Natural killer cell (primary cell): ENCODE data around the gene TMIGD2. TPM values are rescaled to one million over a fixed set of nuclear protein-coding genes. Genes with fewer than 3 reads are reported as not detected.
"Not testable (repeated sequence)": the region's sequence is repeated elsewhere in the genome, so short reads cannot be mapped to it uniquely, and the experiment has no call there.

Experiments used
- ATAC-seq, 3 donors: fragments of 150-1000 bp in 2 of 3; fragments of 200-7000 bp in 1 of 3; cut with Tn5 transposase; 1 replicate in 1 of 3; 2 replicates in 2 of 3; pipeline ENCODE4 v1.10.0; 2021; ENCODE audit warnings: mild to moderate bottlenecking in 2 of 3, moderate library complexity in 2 of 3
- DNase-seq, 2 donors: peaks; one replicate each; pipeline versions ENCODE4 v3.0.0 to v3.0.0-alpha.2; 2013 to 2021; ENCODE audit warnings: mixed read lengths in 1 of 2
- H3K27ac ChIP-seq: one replicate; pipeline ENCODE4 v1.5.1; 2013; ENCODE audit warnings: mild to moderate bottlenecking, low read length
- H3K27me3 ChIP-seq: one replicate; pipeline ENCODE4 v1.6.1; 2013; ENCODE audit warnings: low read length; ENCODE audit not compliant: control insufficient read depth, insufficient read depth
- H3K36me3 ChIP-seq: one replicate; pipeline ENCODE4 v1.6.1; 2013; ENCODE audit warnings: low read length; ENCODE audit not compliant: control insufficient read depth, insufficient read depth
- H3K4me1 ChIP-seq: one replicate; pipeline ENCODE4 v1.6.1; 2013; ENCODE audit warnings: low read length; ENCODE audit not compliant: control insufficient read depth, insufficient read depth
- H3K4me3 ChIP-seq: one replicate; pipeline ENCODE4 v1.5.1; 2013; ENCODE audit warnings: low read length
- H3K9me3 ChIP-seq: one replicate; pipeline ENCODE4 v1.6.1; 2013; ENCODE audit warnings: low read length; ENCODE audit not compliant: control insufficient read depth, insufficient read depth
- H3K27ac Mint-ChIP-seq, 2 donors: one replicate each; pipeline ENCODE4 v1.8.0; 2022; ENCODE audit warnings: mild to moderate bottlenecking in 2 of 2, mixed read lengths in 2 of 2, moderate library complexity in 1 of 2
- H3K27me3 Mint-ChIP-seq, 2 donors: one replicate each; pipeline ENCODE4 v1.8.0; 2022; ENCODE audit warnings: low read depth in 2 of 2, mixed read lengths in 2 of 2
- H3K36me3 Mint-ChIP-seq: one replicate; pipeline ENCODE4 v1.8.0; 2022; ENCODE audit warnings: mixed read lengths
- H3K4me1 Mint-ChIP-seq, 2 donors: one replicate each; pipeline ENCODE4 v1.8.0; 2022; ENCODE audit warnings: mixed read lengths in 2 of 2
- H3K4me3 Mint-ChIP-seq: one replicate; pipeline ENCODE4 v1.8.0; 2022; ENCODE audit warnings: mild to moderate bottlenecking, moderate library complexity, mixed read lengths
- H3K9me3 Mint-ChIP-seq, 2 donors: one replicate each; pipeline ENCODE4 v1.8.0; 2022; ENCODE audit warnings: mixed read lengths in 2 of 2
- WGBS: methylation state at CpG from one replicate; pipeline ENCODE4 v1.1.7; 2013; ENCODE audit warnings: missing lambda C conversion rate; ENCODE audit not compliant: insufficient coverage; 5-methylcytosine and 5-hydroxymethylcytosine counted together
- intact Hi-C: fragments of 100-400 bp; cut with micrococcal nuclease; formaldehyde crosslinking; loops from one replicate; pipeline ENCODE4 v1.14.2; 2022
- total RNA-seq, 4 donors: library from RNA; stranded (reverse); fragments of 120-200 nt in 1 of 4; gene quantifications; one replicate each; pipeline versions ENCODE4 v1.2.3 to v1.2.4, GENCODE V29; 2013 to 2022
- TF ChIP-seq, protein P1 (sequence below): fragments of 200-600 bp; IDR thresholded peaks from one replicate; pipeline ENCODE4 v1.8.0; 2022; ENCODE audit warnings: antibody characterized with exemption

Gene TMIGD2
- total RNA-seq, 3 donors from 2014 or later (not counting 1 experiment from before 2014, with no cell fraction given) = 33.8 to 45.3 (median 41.1) TPM

DNA sequence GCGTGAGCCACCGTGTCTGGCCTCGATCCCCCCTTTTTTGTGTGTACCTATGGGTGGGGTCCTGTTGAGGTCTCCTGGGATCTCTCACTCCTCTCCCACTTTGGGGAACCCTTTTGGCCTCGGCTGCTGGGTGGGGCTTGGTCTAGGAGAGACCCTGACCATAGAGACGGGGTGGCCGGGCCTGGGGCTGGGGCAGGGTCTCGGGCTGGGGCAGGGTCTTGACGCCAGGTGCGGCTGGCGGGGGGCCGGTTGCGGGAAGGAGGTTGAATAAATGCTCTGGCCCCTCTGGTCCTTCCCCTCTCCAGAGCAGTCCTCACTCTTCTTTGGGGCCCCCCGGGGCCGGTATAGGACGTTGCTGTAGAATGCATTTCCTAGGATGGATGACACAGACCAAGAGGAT is 9.7 kb downstream of the TMIGD2 start:
- WGBS = 94% methylated on average over 14 of the region's 15 CpGs
- Mint-ChIP-seq H3K27ac (no peak overlapping the region), H3K9me3 (no peaks in the 10 kb centered on the region), H3K36me3 (no peaks in the 10 kb centered on the region), H3K4me3 (no peak overlapping the region), H3K27me3 (no peaks in the 10 kb centered on the region), H3K4me1 (no peaks in the 10 kb centered on the region)
- no peak for DNase-seq
- H3K27me3 ChIP-seq = no peaks in the 10 kb centered on the region
- no peak for ATAC-seq
- no peaks in the 10 kb centered on the region for H3K9me3 ChIP-seq
- TF ChIP-seq, protein P1, sequence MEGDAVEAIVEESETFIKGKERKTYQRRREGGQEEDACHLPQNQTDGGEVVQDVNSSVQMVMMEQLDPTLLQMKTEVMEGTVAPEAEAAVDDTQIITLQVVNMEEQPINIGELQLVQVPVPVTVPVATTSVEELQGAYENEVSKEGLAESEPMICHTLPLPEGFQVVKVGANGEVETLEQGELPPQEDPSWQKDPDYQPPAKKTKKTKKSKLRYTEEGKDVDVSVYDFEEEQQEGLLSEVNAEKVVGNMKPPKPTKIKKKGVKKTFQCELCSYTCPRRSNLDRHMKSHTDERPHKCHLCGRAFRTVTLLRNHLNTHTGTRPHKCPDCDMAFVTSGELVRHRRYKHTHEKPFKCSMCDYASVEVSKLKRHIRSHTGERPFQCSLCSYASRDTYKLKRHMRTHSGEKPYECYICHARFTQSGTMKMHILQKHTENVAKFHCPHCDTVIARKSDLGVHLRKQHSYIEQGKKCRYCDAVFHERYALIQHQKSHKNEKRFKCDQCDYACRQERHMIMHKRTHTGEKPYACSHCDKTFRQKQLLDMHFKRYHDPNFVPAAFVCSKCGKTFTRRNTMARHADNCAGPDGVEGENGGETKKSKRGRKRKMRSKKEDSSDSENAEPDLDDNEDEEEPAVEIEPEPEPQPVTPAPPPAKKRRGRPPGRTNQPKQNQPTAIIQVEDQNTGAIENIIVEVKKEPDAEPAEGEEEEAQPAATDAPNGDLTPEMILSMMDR = no peak
- H3K36me3 ChIP-seq = no peaks in the 10 kb centered on the region
- intact Hi-C loops = no loop called here
- H3K4me1 ChIP-seq = no peaks in the 10 kb centered on the region
- H3K27ac ChIP-seq = no peak overlapping the region
- no peak overlapping the region for H3K4me3 ChIP-seq

DNA sequence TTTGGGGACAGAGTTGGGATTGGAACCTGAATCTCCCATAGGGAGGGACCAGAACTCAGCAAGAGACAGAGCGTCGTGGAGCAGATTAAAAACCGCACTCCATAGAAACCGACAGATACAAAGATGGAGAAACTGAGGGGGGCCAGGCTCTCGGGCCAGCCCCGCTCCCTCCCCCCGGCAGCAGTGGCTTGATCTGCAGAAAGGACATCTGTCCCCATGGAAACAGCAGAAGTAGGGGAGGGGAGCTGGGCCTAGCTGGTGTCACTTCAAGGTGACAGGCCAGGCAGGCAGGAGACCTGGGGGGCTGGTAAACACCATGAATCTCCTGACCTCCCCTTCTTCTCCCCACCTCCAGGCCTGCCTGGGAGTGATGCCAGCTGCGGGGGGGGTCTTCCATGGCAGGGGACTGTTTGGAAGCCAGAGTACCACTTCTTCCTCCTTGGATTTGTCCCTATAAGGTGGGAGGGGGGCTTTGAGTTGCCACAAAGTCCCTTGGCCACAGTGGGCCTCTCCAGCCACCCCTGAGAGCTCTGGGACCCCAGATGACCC is 10.9 kb downstream of the TMIGD2 start:
- DNase-seq (no peak), ATAC-seq (no peak)
- TF ChIP-seq, protein P1 = no peak
- no peak overlapping the region for H3K27ac Mint-ChIP-seq
- no peaks in the 10 kb centered on the region for H3K4me1 Mint-ChIP-seq
- intact Hi-C loops = no loop called here
- H3K4me3 Mint-ChIP-seq = no peak overlapping the region
- Histone ChIP-seq H3K9me3 (no peaks in the 10 kb centered on the region), H3K4me3 (no peak overlapping the region), H3K27ac (no peak overlapping the region), H3K27me3 (no peaks in the 10 kb centered on the region), H3K4me1 (no peaks in the 10 kb centered on the region), H3K36me3 (no peaks in the 10 kb centered on the region)
- H3K9me3 Mint-ChIP-seq = no peaks in the 10 kb centered on the region
- 93% methylated on average over 8 of the region's 8 CpGs for WGBS
- no peaks in the 10 kb centered on the region for H3K27me3 Mint-ChIP-seq
- no peaks in the 10 kb centered on the region for H3K36me3 Mint-ChIP-seq

DNA sequence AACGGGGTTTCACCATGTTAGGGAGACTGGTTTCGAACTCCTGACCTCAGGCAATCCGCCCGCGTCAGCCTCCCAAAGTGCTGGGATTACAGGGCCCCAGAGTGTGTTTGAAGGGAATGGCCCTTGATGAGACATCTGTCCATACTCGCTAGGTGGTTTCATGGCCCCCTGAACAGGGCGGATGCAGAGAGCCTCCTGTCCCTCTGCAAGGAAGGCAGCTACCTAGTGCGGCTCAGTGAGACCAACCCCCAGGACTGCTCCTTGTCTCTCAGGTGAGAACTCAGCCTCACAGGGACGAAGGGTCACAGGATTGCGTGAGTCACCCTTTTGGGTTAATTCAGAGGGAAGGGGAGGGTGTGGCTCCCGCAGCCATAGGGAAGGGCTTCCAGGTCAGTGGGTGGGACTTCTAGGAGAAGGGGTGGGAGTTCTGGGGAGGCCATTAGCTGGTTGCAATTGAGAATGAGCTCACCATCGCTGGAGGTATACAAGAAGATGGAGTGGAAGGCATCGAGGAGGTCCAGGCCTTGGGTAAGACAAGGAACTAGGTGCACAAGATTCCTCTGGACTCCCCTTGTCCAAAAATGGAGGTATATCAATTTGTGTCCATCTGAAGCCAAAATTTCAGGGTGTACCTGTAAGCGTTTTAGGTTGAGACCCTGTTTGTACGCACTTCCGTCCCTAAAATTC is 14.0 kb downstream of the TMIGD2 start:
- WGBS = 90% methylated on average over 16 of the region's 16 CpGs
- no peak overlapping the region for H3K4me3 ChIP-seq
- DNase-seq (no peak), ATAC-seq (no peak)
- no peaks in the 10 kb centered on the region for H3K4me1 ChIP-seq
- H3K36me3 Mint-ChIP-seq = no peaks in the 10 kb centered on the region
- TF ChIP-seq, protein P1 = no peak
- no peak overlapping the region for H3K27ac ChIP-seq
- no peaks in the 10 kb centered on the region for H3K4me1 Mint-ChIP-seq
- no peak overlapping the region for H3K4me3 Mint-ChIP-seq
- no peaks in the 10 kb centered on the region for H3K27me3 Mint-ChIP-seq
- H3K9me3 ChIP-seq = no peaks in the 10 kb centered on the region
- no peaks in the 10 kb centered on the region for H3K36me3 ChIP-seq
- H3K27me3 ChIP-seq = no peaks in the 10 kb centered on the region
- no peak overlapping the region for H3K27ac Mint-ChIP-seq
- no peaks in the 10 kb centered on the region for H3K9me3 Mint-ChIP-seq
- intact Hi-C loops = no loop called here

DNA sequence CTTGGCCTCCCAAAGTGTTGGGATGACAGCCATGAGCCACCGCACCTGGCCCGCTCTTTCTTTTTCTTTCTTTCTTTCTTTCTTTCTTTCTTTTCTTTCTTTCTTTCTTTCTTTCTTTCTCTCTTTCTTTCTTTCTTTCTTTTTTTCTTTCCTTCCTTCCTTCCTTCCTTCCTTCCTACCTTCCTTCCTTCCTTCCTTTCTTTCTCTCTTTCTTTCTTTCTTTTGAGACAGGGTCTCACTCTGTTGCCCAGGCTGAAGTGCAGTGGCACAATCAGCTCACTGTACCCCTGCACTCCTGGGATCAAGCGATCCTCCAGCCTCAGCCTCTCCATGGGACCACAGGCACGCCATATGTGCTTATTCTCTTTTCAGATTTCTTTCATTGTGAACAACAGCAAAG is 16.0 kb downstream of the TMIGD2 start:
- H3K27ac ChIP-seq, H3K4me3 ChIP-seq, H3K4me1 ChIP-seq, H3K4me3 Mint-ChIP-seq, H3K36me3 ChIP-seq, H3K9me3 ChIP-seq, H3K27me3 ChIP-seq, H3K27ac Mint-ChIP-seq, H3K9me3 Mint-ChIP-seq, DNase-seq, ATAC-seq, H3K27me3 Mint-ChIP-seq, intact Hi-C loops, H3K4me1 Mint-ChIP-seq, H3K36me3 Mint-ChIP-seq: not testable (repeated sequence)
- 95% methylated on average over 4 of the region's 4 CpGs for WGBS
